ENCODE results near the gene SLC4A8. TPM values are rescaled to one million over a fixed set of nuclear protein-coding genes. Genes with fewer than 3 reads are reported as not detected.

Gene SLC4A8
- total RNA-seq, 1 experiment from 2014 or later: 3.0 TPM

GRCh38 chr12:51413791-51414190 is 10.8 kb upstream of the SLC4A8 start:
- Histone ChIP-seq H3K79me2 (ENCODE audit: low read depth) (no peaks in the 10 kb centered on the region), H3K4me1 (replicated peaks; ENCODE audit: insufficient read depth) (no peaks in the 10 kb centered on the region), H3K27ac (no peak overlapping the region), H2AFZ (no peak overlapping the region), H4K20me1 (ENCODE audit: insufficient read depth) (no peaks in the 10 kb centered on the region), H3F3A (ENCODE audit: insufficient read depth, low read depth) (no peaks in the 10 kb centered on the region), H3K9me3 (ENCODE audit: insufficient read depth, low read depth) (no peaks in the 10 kb centered on the region), H3K4me3 (no peak overlapping the region), H3K9me2 (ENCODE audit: insufficient read depth) (no peaks in the 10 kb centered on the region), H3K27me3 (ENCODE audit: insufficient read depth, low read depth) (no peaks in the 10 kb centered on the region), H3K36me3 (ENCODE audit: low read depth) (no peaks in the 10 kb centered on the region), H3K4me2 (no peak overlapping the region)
- no TSS peak for BruUV-seq (replicated peaks)
- POLR2A ChIA-PET (ENCODE audit: unreplicated experiment): interaction anchor here (0.6 kb wide), 1 partner anchor 330 kb away, joined by 4 read pairs; the partner anchor contains the start of gene CSRNP2
- DNase-seq: no peak
- intact Hi-C loops (cut with micrococcal nuclease; ENCODE audit: unreplicated experiment): no loop called here
- TF ChIP-seq CTCF (conservative IDR thresholded peaks at IDR 0.05) (no peak), EZH2 (IDR thresholded peaks at IDR 0.05; ENCODE audit: low read depth) (no peak)
- CTCF ChIA-PET: no interaction called here

GRCh38 chr12:51415931-51416330 is 8.7 kb upstream of the SLC4A8 start:
- no TSS peak for BruUV-seq (replicated peaks)
- DNase-seq: no peak
- H3K27ac ChIP-seq: no peak overlapping the region
- TF ChIP-seq EZH2 (IDR thresholded peaks at IDR 0.05; ENCODE audit: low read depth): no peak
- TF ChIP-seq CTCF (conservative IDR thresholded peaks at IDR 0.05): no peak
- no peak overlapping the region for H3K4me3 ChIP-seq
- H3K36me3 ChIP-seq (ENCODE audit: low read depth): no peaks in the 10 kb centered on the region
- no peaks in the 10 kb centered on the region for H3K9me3 ChIP-seq (ENCODE audit: insufficient read depth, low read depth)
- POLR2A ChIA-PET (ENCODE audit: unreplicated experiment): no interaction called here
- no peaks in the 10 kb centered on the region for H3K4me1 ChIP-seq (replicated peaks; ENCODE audit: insufficient read depth)
- H3K79me2 ChIP-seq (ENCODE audit: low read depth): no peaks in the 10 kb centered on the region
- no peaks in the 10 kb centered on the region for H3F3A ChIP-seq (ENCODE audit: insufficient read depth, low read depth)
- CTCF ChIA-PET: interaction anchor here (0.6 kb wide), 1 partner anchor 391 kb away, joined by 8 read pairs; no protein-coding TSS in a partner anchor
- intact Hi-C loops (cut with micrococcal nuclease; ENCODE audit: unreplicated experiment): no loop called here
- no peak overlapping the region for H3K4me2 ChIP-seq
- no peaks in the 10 kb centered on the region for H3K27me3 ChIP-seq (ENCODE audit: insufficient read depth, low read depth)
- H3K9me2 ChIP-seq (ENCODE audit: insufficient read depth): no peaks in the 10 kb centered on the region
- no peaks in the 10 kb centered on the region for H4K20me1 ChIP-seq (ENCODE audit: insufficient read depth)
- H2AFZ ChIP-seq: no peak overlapping the region

- CTCF ChIA-PET: no interaction called here
- no peak overlapping the region for H3K4me2 ChIP-seq
- no peak overlapping the region for H2AFZ ChIP-seq
- no peak overlapping the region for H3K27ac ChIP-seq
- H3K9me2 ChIP-seq (ENCODE audit: insufficient read depth): no peaks in the 10 kb centered on the region
- no peaks in the 10 kb centered on the region for H3K79me2 ChIP-seq (ENCODE audit: low read depth)
- DNase-seq: no peak
- H3K36me3 ChIP-seq (ENCODE audit: low read depth): no peaks in the 10 kb centered on the region
- no TSS peak for BruUV-seq (replicated peaks)
- H4K20me1 ChIP-seq (ENCODE audit: insufficient read depth): no peaks in the 10 kb centered on the region
- TF ChIP-seq CTCF (conservative IDR thresholded peaks at IDR 0.05): no peak
- no peak for TF ChIP-seq EZH2 (IDR thresholded peaks at IDR 0.05; ENCODE audit: low read depth)
- H3K4me1 ChIP-seq (replicated peaks; ENCODE audit: insufficient read depth): no peaks in the 10 kb centered on the region
- no peaks in the 10 kb centered on the region for H3F3A ChIP-seq (ENCODE audit: insufficient read depth, low read depth)
- H3K27me3 ChIP-seq (ENCODE audit: insufficient read depth, low read depth): no peaks in the 10 kb centered on the region
- POLR2A ChIA-PET (ENCODE audit: unreplicated experiment): no interaction called here
- no peak overlapping the region for H3K4me3 ChIP-seq
- H3K9me3 ChIP-seq (ENCODE audit: insufficient read depth, low read depth): no peaks in the 10 kb centered on the region
- intact Hi-C loops (cut with micrococcal nuclease; ENCODE audit: unreplicated experiment): no loop called here
These were observed 6.8 kb upstream of the SLC4A8 start for GRCh38 chr12:51417826-51418225.
